Omental fat pad (tissue), 4 donors: ENCODE measurements around the gene GALNT14. TPM values are rescaled to one million over a fixed set of nuclear protein-coding genes. Genes with fewer than 3 reads are reported as not detected.

Experiments used
- ATAC-seq: fragments of 150-250 bp; one replicate; pipeline ENCODE4 v1.9.1; 2016; ENCODE audit warnings: mild to moderate bottlenecking, moderate library complexity; ENCODE audit not compliant: low FRiP score
- DNase-seq: peaks from one replicate; pipeline ENCODE4 v3.0.0-alpha.2; 2019; ENCODE audit warnings: low spot score
- CTCF ChIP-seq, 3 donors: fragments of 450-650 bp; IDR thresholded peaks; one replicate each; pipeline ENCODE4 v1.5.1; 2016 to 2017; ENCODE audit warnings: antibody characterized with exemption in 3 of 3, mild to moderate bottlenecking in 3 of 3, moderate library complexity in 2 of 3
- total RNA-seq, 4 donors: library from RNA; depleted of rRNA; stranded (reverse); fragments of >200 nt; gene quantifications; one replicate each; pipeline ENCODE4 v1.1.0, GENCODE V29; 2016

GALNT14 gene
- total RNA-seq, 4 donors from 2014 or later, result 0.65 to 2.6 (median 2.0) TPM

GRCh38 chr2:31037058-31037457, 101.2 kb downstream of the GALNT14 start:
- no peak for TF ChIP-seq CTCF (IDR thresholded peaks at IDR 0.05)
- DNase-seq, result no peak
- ATAC-seq, result no peak

- TF ChIP-seq CTCF (IDR thresholded peaks at IDR 0.05), result no peak
- no peak for ATAC-seq
- DNase-seq, result no peak
Observed at GRCh38 chr2:31033032-31033431, 105.2 kb downstream of the GALNT14 start.

- TF ChIP-seq CTCF (IDR thresholded peaks at IDR 0.05), result no peak
- DNase-seq (no peak), ATAC-seq (no peak)
Observed at GRCh38 chr2:31032475-31032874, 105.8 kb downstream of the GALNT14 start.

GRCh38 chr2:31031132-31031706, 107.0 kb downstream of the GALNT14 start:
- no peak for TF ChIP-seq CTCF (IDR thresholded peaks at IDR 0.05)
- DNase-seq (no peak), ATAC-seq (no peak)

- no peak for TF ChIP-seq CTCF (IDR thresholded peaks at IDR 0.05)
- DNase-seq (no peak), ATAC-seq (no peak)
Observed at GRCh38 chr2:31028417-31028816, 109.8 kb downstream of the GALNT14 start.

GRCh38 chr2:31027549-31027948, 110.7 kb downstream of the GALNT14 start:
- DNase-seq (no peak), ATAC-seq (no peak)
- no peak for TF ChIP-seq CTCF (IDR thresholded peaks at IDR 0.05)

GRCh38 chr2:31023541-31023940, 114.7 kb downstream of the GALNT14 start:
- ATAC-seq, result no peak
- TF ChIP-seq CTCF (IDR thresholded peaks at IDR 0.05), result no peak
- no peak for DNase-seq
